Measurements from ENCODE around the gene RALGAPA1.

DNA sequence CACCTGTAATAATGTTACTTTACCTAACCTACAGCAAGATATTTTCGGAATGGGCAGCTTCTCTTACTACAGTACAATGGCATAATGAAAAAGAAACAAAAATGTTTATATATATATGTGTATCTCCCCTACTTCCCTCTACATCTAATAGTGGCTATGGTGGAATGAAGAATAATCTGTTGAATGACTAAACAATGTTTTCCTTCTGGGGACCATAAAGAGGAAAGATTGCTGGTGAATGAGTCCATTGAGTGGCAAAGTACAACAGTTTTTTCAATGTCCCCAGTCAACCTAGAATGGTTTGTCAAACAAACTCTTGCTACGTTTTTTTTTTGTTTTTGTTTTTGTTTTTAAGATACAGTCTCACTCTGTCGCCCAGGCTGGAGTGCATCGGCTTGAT, 47.2 kb downstream of the RALGAPA1 start:
- TF ChIP-seq GATA3 (IDR thresholded peaks at IDR 0.05; ENCODE audit: low read depth, low read length), result no peak
- TF ChIP-seq GATA2 (IDR thresholded peaks at IDR 0.05; ENCODE audit: low read depth, low read length), result no peak
